Measurements from ENCODE around the gene FAS.

The FAS gene

DNA sequence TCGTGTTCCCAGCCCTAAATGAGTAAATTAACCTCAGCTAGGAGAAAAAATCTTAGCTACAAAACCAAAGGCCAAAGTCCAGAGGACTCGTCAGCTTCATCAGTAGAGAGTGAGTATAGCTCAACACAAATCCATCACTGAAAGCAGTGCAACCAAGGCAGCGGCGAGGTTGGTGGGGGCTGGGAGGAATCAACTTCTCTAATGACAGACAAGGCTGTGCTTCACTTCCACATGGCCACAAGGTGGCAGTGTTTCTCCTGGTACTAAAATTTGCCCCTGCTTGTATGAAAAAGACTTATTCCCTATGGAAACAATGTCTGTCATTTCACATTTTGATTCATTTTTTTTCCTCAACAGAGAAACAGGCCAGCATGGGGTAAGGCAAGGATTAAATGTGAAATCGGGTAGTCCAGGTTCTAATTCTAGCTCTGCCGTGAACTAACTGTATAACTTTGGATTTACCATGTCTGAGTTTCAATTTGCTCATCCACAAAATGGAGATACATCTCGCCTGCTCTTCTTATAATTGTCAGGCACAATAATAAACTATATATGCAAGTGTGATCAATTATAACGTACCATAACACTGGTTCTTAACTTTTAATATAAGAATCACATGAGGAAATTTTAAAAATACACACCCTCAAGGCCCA lies 39.3 kb downstream of the FAS start:
- FAIRE-seq: peak; percentile 85
- peak; percentile 26 for DNase-seq (ENCODE audit: extremely low spot score, insufficient read length, low read depth)

DNA sequence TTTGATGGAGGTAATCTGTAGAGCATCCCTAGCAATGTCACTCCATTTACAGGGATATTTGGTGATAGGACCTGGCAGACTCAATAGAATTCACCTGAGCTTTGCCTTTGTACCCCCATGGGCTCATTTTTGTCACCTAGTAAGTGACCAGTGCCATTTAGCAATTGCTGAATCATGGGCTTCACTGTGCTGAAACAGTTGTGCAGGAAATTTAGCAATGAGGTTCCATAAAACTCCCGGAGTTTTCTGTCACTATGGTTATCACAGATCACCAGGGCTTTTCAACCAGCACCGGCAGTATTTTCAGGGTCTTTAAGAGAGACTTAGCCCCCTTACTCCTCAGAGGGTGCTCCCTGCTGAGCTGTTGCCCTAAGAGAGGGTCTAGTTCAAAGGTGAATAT lies 40.2 kb downstream of the FAS start:
- DNase-seq (ENCODE audit: extremely low spot score, insufficient read length, low read depth): no peak

DNA sequence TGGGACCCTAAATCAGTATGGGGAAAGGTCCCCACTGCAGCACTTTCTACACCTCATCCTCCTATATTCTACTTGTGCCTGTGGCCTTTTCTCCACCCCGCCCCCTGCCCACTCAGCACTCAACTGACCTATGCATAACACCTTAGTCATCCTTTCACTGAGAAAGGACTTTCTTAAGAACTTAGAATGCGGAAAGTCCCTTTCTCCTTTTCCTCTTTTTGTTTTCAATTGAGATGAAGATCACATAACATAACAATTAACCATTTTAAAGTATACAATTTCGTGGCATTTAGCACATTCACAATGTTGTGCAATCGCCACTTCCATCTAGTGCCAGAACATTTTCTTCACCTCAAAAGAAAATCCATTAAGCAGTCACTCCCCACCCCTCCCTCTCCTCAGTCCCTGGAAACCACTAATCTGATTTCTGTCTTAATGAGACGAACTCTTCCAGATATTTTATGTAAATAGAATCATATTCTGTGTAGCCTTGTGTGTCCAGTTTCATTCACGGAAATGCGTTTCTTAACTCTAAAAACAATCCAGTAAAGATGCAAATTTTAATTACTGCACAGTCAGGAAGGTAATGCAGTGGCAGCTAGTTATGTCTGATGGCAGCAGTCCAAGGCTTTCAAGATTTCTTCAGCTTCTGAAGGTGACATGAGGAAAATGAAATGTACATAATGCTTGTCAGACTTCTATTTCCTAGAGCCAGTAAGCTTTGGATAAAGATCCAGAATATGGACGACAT lies 41.7 kb downstream of the FAS start:
- peak; percentile 77 for FAIRE-seq
- peak; percentile 4 for DNase-seq (ENCODE audit: extremely low spot score, insufficient read length, low read depth)

More for the DNA sequence above, 40.2 kb downstream of the FAS start:
- FAIRE-seq: no peak

DNA sequence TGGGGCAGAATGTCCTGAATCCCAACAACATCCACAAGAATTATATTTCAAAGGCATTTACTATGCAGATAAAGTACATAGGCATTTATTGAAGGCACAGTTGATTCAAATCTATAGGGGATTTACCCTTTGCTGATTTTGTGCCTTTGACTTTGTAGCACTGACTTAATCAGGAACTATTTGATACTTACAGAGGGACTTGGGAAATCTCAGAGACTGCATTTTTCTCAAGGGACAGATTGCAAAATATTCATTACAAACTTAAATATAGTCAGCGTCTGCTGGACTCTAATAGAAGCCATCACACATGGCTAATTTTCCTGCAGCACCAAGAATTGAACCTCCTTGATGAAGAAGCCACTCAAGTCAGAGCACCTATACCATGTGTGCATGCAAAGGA lies 44.9 kb downstream of the FAS start:
- no peak for DNase-seq (ENCODE audit: extremely low spot score, insufficient read length, low read depth)
- FAIRE-seq: no peak

DNA sequence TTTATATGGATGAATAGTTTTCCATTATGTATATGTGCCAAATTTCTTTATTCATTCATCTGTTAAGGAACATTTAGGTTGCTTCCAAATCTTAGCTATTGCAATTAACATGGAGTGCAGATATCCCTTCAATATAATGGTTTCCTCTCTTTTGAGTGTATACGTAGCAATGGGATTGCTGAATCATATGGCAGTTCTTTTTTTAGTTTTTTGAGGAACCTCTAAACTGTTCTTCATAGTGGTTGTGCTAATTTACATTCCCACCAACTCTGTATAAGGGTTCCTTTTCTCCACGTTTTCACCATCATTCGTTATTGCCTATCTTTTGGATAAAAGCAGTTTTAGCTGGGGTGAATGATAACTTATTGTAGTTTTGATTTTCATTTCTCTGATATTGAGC lies 46.5 kb downstream of the FAS start:
- DNase-seq (ENCODE audit: extremely low spot score, insufficient read length, low read depth) (no peak), FAIRE-seq (peak; percentile 51)

DNA sequence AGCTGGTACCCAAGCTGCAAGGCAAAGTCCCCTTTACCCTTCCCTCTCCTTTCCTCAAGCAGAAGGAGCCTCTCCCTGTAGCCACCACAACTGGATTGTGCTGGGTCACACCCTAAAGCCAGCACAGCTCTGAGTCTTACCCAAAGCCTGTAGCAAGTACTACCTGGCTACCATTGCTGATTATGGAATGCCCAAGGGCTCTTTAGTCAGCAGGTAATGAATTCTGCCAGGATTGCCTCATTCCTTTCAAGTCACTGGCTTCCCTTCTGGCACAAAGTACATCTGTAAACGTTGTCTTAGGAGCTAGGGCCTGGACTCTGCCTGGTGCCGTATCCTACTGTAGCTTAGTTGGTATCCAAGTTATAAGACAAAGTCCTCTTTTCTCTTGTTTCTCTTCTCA lies 52.0 kb downstream of the FAS start:
- DNase-seq (ENCODE audit: extremely low spot score, insufficient read length, low read depth) (no peak), FAIRE-seq (no peak)

DNA sequence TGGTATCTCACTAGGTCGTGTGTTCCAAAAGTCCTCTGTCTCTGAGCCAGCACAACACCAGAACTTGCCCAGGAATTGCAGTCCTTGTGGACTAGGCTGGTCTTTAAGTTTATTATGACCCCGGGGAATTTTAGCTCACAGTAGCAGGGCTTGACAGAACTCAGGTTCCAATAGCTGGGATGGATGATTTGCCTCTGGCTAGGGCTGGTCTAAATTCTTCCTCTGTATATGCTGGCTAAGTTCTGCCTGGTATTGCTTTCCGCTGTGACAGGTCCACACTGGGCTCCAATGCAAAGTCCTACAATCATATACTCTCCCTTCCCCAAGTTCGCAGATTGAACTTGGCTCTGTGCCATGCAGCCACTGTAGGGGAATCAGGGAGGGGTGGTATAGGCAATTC lies 52.5 kb downstream of the FAS start:
- no peak for FAIRE-seq
- DNase-seq (ENCODE audit: extremely low spot score, insufficient read length, low read depth): no peak

DNA sequence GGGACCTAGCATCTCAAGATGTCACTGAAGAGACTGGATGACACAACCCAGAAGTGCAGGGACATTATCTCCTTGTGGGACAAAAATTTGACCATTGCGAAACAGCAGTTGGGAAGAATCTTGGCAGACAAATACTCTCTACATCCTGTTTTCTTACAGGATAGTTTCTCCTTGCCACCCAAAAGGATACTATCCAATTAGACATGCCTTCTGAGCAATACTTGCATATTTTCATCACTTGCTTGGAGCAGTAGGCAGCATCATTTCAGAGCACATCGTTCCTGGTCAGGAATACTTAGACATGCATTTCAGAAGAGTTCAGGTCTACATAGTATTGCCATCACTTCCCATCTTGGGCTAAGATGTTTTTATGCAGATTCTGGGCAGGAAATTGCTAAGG lies 56.8 kb downstream of the FAS start:
- FAIRE-seq (no peak), DNase-seq (ENCODE audit: extremely low spot score, insufficient read length, low read depth) (no peak)

DNA sequence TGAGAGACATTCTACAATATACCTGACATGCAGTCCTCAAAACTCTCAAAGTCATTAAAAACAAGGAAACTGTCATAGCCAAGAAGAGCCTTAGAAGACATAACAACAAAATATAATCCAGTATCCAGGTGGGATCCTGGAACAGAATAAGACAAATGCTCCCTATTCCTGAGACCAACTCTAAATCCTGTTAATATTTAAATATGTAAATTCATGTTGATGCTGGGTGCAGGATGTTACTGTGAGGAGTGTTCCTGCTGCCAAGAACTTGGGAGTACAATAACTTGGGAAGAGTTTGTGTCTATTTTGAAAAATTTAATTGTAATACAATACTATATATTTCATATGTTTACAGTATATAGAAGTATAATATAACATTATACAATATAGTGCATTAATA lies 61.0 kb downstream of the FAS start:
- no peak for FAIRE-seq
- DNase-seq (ENCODE audit: extremely low spot score, insufficient read length, low read depth): no peak

DNA sequence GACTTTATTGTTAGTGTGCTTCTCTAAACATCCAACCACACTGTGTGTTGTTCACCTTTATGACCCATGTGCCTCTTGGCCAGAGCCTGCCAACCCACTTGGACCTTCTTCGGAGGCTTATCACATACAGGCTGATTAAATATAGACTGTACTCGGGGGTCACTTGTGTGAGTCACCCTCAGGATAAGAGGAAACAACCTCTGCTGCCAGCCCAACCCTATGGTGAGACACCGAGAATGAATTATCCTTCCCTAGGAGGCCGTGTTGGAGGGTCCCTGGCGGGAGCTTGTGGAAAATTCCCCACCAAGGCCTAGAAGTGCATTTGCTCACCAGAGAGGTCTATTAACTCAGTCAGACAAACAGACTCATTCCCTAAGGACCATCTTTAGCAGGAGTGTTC lies 63.0 kb downstream of the FAS start:
- DNase-seq (ENCODE audit: extremely low spot score, insufficient read length, low read depth): no peak
- no peak for FAIRE-seq

DNA sequence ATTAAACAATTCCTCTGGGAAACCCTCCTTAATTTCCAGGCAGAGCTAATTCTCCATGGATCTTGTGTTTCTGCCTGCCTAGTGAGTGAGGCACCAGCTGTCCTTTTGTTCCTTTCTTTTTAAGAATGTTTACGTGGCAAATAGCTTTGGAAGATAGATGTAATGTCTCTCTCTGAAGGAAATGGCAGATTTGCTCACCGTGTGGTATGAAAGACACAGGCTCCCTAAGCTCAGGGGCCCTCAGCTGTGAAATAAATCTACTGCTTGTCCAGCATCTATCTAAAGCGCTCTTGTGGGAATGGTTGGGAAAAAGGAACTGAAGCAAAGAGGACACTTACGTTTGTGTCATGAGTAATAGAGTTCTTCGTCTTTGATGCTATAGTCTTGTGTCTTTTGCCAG lies 64.6 kb downstream of the FAS start:
- DNase-seq (ENCODE audit: extremely low spot score, insufficient read length, low read depth) (no peak), FAIRE-seq (no peak)

DNA sequence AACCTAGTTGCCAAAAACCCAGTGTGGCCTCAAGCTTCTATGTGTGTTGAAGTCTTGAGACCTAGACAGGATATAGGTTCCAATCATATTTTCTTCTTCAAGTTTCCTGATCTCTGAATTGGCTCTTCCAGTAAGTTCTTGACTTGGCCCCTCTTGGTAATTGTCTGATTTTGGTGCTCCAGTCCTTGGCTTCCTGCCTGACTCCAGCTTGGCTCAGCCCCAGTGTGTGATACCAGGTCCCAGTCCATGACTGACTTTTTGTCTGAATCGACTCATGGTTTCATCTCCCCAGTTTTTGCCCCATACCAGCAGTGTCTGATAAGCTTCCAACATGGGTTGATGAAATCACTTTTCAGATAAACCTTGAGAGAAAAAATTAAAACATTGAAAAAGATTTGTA lies 72.3 kb downstream of the FAS start:
- DNase-seq (ENCODE audit: extremely low spot score, insufficient read length, low read depth) (no peak), FAIRE-seq (no peak)

DNA sequence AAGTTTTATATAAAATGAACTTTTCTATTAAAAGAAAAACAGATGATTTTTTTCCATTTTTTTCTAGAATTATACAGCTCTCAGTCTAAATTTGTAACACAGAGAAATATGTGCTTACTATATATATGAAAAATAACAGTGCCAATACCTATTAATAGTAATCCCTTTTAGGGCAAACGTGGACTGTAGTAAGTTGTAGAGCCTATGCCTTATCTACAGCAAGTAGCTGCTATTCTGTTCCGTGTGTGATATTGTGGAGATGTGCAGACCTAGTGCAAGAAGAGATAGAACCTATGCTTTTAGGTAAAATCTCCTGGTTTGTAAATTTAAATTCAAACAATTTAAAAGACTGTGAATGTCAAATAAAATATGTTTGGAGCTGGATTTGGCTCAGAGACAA lies 72.9 kb downstream of the FAS start:
- DNase-seq (ENCODE audit: extremely low spot score, insufficient read length, low read depth) (no peak), FAIRE-seq (no peak)

DNA sequence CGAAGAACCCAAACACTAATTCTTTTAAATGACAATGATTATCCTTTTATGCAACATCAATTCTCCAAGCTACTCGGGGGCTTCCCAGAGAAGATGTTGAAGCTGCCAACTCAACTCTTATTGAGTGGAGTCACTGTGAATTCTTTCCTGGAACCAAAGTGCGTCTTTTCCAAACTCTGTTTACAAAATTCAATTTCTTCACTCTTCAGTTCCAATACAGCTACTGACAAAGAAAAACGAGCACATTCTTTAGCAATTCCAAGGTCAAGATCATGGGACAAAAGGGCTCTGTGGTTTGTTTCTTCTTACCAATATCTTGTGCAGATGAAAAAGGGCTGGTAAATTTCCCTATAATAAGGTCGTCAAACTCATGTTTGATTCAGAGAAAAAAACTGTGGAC lies 74.2 kb downstream of the FAS start:
- FAIRE-seq: no peak
- no peak for DNase-seq (ENCODE audit: extremely low spot score, insufficient read length, low read depth)
